DMS53 treated with DMSO at 0.1 percent for 48 hours (cell line): ENCODE data around the gene SNTG2.

Experiments
- DNase-seq: peaks from one replicate; lab custom pipeline; 2025; ENCODE audit not compliant: unreplicated experiment; lab: John Stamatoyannopoulos, UW

The SNTG2 gene

DNA sequence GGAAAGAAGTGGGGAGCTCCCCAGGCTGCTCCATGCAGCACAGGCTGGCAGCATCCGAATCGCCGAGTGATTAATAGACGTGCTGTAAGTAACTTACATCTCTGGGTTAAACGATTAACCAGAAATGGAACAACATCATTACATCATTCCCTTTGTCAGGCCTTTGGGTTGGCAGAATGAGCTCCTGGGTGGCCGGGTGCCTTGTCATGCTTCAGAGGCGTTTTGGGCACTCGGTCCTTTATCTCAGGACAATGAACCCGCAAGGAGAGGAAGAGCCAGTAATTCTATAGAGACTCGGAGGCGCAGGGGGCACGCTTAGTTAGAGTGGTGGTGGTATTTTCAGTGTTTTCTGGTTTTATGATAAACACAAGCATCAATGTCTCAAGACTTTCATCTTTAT is 315.7 kb downstream of the SNTG2 start:
- DNase-seq: no peak

DNA sequence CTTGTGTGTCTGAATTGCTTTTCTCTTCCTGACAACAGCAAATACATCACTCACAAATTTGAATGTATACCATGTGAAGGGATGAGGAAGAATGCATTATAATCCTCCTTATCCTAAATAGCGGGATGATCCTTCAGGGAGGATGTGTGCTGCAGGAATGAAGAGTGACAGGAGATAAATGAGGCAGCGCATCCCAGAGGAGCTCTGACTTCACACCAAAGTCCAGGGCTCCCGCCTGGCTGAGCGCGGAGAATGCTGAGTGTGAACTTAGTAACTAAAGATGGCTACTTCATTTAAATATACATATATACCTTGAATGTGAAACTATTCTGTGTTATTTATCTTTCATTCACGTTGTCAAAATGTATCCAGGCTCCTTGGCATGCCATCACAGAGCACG is 317.4 kb downstream of the SNTG2 start:
- DNase-seq: no peak

DNA sequence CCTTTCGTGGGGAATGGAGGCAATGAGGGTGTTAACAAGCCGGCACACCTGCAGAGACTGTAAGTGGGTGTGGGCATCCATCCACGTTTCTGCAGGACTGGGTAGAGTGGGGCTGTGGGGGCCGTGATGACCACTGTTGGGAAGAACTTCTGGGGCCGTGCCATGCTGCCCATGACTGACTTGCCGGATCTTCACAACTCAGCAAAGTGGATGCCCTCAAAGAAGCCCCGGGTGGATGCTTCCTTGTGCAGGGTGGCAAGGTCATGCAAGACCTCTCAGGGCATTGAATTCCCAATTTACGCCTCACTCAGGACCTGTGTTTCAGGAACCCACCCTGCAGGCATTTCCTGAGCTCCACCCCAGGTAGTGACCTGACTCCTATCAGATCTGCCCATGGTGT is 319.2 kb downstream of the SNTG2 start:
- no peak for DNase-seq

DNA sequence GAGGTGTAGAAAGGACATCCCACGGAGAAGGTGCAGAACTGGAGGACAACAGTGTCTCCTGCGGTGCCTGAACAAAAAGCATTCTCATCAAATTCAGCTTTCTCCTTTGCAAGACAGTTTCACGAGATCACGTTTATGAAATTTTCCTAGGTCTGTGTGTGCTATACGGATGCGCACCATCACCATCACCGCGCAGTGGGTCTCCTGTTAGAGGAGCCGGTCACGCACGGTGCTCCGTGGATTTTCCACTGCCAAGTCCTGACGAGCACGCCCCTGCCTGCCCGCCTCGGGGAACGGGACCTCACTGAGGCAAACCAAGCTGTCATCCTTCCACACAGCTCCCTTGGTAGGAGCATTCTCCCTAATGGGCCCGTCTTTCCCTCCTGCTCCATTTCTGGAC is 322.2 kb downstream of the SNTG2 start:
- DNase-seq: no peak

DNA sequence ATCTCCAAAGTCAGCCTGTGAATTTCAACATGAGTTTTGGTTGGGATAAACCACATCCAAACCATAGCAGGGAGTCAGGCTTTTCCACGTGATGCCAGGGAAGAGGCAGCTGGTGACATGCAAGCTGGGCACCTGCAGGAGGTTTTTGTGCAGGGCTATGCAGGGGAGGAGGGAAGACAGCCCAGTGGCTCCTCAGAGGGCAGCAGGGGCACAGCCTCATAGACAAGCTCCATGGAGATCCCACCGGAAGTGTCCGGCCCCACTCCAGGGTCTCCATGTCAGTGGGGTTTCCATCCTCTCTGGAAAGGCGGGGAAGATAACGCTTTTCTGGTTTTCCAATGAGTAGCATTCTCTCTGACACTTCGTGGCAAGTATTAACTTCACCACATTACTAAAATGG is 327.0 kb downstream of the SNTG2 start:
- no peak for DNase-seq

DNA sequence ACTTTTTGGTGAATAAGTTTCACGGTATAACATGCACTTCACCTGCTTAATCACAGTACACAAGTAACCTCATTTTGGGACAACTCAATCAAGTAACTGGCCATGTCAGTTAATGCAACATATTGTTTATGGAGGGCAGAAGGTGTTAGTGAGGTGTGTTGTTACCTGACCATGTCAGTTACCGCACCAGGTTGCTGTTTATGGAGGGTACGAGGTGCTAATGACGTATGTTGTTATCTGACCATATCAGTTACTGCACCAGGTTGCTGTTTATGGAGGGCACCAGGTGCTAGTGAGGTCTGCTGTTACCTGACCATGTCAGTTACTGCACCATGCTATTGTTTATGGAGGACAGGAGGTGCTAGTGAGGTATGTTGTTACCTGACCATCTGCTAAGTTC is 327.5 kb downstream of the SNTG2 start:
- no peak for DNase-seq

DNA sequence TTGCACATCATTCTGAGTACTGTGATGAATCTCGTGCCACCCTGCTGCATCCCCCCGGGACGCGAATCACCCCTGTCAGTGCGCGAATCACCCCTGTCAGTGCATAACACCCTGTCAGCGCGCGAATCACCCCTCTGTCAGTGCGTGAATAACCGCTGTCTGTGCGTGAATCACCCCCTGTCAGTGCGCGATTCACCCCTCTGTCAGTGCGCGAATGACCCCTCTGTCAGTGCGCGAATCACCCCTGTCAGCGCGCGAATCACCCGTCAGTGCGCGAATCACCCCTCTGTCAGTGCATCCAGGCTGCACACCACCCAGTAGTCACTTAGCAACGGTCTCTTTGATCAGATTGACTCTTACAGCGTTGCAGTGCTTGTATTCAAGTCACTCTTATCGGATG is 328.2 kb downstream of the SNTG2 start:
- DNase-seq: no peak

DNA sequence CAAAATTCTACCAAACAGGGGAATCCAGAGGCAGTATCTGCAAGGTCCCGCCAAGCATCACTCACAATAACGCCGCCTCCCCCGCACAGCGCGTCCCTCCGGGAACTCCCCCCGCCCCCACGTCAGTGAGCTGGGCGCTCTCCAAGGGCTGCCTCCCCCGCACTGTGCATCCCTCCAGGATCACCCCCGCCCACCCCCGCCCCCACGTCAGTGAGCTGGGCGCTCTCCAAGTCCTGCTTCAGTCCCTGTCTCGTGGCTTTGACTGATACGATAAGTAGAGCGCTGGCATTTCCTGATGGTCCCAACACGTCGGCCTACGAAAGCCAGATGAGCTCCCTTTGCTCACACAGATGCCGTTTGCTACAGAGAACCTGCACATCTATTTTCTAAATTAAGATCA is 331.9 kb downstream of the SNTG2 start:
- DNase-seq: no peak

DNA sequence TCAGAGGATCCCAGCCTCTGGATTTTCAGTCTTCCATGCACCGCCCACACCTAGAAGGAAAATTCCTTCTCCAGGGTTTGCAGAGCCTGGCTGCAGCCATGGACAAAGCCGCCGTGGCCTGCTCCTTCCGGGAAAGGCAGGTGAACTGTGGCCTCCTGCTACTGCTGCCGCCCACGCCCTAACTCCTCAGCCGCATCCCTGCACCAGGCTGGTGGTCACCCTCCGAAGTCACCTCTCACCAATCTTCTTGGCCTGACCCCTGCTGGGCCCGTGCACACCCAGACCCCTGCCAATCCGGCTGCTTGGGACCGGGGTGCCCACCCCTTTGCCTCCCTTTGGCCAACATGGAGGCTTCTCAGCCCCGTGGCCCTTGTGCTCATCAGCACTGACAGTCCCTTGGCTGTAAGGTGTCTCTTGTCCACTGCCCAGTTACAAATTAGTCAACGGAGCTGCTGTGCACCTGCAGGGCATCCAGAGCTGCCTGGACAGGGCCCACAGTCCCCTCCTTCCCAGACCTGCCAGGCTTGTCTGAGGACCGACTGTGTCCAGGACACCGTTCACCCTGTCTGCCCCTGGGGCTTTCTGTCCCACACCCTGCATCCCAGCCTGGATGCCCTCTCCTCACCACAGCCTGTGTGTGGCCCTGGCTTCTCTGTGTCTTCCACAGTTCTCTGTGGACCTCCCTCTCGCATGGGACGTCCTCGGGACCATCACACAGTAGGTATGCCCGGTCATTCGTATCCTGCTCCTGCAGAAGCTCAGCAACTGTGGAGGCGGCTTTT is 332.6 kb downstream of the SNTG2 start:
- no peak for DNase-seq

DNA sequence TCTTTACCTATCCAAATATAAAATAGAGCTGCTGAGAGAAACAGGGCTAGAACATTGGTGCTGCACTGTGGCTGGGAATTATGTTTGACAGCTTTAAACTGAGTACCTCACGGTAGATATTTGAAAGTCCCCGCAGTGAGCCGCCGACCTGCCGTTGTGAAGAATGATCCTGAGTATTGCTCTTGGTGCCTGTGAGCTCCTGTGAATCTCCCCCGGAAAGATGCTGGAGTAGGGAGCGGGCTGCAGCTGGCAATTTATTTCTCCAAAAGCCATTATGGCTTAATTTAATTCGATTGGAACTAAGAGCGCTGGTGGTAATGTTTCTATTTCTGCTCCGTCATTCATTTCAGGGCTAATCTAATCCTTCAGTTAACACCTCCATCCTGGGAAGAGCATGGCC is 333.2 kb downstream of the SNTG2 start:
- DNase-seq: no peak

DNA sequence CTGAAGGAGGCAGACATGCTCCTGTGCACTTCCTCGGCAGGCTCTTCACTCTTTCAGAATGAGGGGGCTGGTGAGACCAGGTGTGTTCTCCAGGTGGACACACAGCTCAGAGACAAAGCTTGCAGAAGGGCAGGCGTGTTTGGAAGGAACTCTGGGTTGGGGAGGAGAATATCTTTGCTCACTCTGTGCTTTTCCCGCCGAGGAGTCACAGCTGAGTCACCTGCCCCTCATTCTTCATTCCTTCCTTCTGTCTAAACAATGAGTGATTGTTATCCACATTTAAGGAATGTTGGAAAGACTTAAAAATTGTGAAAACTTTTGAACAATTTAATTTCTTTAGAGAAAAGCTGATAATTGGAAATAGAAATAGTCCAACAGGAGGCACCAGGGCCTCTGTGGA is 336.3 kb downstream of the SNTG2 start:
- no peak for DNase-seq

DNA sequence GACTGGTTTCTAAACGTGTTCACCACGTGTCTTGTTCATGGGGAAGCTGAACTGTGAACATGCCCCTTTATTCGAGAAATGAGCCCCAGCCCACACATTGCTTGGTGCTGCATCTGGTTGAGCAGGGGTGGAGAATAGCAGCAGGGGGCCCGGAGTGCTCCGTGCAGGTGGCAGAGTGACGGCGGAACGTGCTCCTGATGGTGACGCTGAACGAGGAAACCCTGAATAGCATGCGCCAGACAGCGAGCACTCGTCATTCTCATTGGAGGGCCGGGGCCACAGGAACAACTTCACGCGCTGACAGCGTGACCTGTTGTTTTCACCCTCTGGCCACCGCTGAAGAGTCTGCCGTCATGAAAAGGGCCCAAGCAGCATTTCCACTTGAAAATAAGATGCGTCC is 336.8 kb downstream of the SNTG2 start:
- no peak for DNase-seq

DNA sequence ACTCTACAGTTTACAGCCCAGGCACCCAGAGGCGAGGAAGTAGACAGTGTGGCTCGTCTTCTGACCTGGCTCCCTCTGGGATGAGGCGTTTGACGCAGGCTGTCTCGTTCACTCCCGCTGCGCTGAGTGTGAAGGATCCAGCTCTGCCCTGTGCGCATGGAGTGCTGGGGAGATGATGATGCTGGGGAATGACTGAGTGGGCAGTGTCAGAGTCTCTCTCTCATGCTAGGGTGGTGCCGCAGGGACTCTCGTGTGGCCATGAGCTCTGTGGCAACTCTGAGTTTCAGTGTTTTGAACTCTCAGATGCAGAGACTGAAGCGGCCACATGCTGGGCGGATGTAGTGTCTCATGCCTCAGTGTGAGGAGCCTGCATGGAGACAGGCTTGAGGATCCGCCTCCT is 344.3 kb downstream of the SNTG2 start:
- DNase-seq: no peak

DNA sequence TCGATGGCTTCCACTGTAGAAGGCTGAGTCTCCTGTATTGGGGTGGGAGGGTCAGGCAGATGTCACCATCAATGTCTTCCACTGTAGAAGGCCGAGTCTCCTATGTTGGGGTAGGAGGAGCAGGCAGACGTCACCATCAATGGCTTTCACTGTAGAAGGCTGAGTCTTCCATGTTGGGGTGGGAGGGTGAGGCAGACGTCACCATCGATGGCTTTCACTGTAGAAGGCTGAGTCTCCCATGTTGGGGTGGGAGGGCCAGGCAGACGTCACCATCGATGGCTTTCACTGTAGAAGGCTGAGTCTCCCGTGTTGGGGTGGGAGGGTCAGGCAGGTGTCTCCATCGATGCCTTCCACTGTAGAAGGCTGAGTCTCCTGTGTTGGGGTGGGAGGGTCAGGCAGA is 345.1 kb downstream of the SNTG2 start:
- no peak for DNase-seq

DNA sequence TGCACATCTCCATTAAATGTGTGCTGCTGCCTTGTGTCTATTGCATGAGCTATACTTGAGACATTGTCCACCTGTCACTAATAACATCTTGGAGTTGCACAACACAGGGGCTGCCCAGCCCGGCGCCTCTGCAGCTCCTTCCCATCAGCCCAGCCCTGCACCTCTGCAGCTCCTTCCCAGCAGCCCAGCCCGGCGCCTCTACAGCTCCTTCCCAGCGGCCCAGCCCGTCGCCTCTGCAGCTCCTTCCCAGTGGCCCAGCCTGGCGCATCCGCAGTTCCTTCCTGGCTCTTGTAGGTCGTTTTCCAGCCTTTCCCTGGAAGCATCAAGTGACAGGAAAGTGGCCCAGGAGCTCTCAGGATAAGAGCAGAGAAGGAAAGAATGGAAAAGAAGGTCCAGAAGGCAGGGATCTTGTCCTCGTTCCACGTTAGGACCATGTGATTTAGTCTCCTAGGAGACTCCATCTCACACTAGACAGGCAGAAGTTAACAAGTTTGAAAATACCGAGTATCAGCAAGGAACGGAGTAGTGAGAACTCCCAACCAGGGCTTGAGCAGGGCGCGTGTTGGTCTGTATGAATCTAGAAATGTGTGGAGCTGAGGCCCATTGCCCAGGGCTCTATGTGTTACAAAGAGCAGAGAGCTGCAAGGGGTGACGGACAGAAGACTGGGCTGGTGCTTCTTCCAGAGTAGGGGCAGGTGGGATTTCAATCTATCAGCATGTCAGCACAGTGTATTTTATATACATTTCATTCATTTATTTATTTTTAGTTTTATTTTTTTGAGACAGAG is 346.9 kb downstream of the SNTG2 start:
- DNase-seq: no peak

DNA sequence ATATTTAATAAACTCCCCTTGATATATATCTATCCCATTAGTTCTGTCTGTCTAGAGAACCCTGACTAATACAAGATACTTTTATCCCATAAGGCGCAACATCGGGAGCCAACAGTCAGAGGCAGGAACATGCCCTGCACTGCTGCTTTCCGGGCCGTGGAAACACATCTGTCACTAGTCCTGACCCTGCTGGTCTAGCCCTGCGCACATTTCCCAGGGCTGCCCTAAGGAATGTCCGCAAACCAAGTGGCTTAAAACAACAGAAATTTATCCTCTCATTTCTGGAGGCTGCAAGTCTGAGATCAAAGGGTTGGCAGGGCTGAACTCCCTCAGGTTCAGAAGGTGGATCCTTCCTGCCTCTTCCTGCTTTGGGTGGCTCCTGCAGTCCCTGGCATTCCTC is 348.4 kb downstream of the SNTG2 start:
- no peak for DNase-seq

DNA sequence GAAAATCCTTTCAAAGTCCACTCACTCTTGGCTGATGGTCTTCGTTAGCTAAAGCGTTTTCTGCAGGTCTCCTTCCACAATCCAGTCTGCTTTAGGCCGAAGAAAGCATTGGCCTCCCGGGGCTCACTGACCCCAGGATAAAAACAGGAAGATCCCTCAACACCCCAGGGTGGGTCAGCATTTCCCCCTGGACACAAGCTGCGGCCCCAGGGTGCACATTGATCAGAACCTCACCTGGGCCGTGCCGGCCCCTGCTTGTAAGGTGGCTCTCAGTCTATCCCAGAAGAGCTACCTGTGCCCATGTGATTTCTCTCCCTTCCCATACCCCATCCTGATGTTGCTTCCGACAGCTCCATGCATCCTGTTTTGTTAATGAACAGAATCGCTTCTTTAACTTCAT is 349.6 kb downstream of the SNTG2 start:
- no peak for DNase-seq

DNA sequence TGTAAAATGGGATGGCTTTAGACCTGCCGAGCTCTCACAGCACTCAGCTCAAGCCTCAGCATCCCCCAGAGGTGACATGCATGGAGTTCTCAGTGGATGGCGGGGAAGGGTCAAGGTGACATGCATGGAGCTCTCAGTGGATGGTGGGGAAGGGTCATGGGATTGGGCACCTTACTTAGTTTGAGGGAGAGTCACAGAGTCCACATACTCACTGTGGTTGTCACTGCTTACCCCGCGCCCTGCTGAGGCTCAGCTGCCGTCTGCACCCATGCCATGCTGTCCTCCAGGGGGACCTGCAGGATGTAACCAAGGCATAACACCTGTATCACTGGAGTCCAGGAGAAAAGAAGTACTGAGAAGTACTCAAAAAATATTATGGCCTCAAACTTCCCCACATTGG is 350.4 kb downstream of the SNTG2 start:
- DNase-seq: no peak

DNA sequence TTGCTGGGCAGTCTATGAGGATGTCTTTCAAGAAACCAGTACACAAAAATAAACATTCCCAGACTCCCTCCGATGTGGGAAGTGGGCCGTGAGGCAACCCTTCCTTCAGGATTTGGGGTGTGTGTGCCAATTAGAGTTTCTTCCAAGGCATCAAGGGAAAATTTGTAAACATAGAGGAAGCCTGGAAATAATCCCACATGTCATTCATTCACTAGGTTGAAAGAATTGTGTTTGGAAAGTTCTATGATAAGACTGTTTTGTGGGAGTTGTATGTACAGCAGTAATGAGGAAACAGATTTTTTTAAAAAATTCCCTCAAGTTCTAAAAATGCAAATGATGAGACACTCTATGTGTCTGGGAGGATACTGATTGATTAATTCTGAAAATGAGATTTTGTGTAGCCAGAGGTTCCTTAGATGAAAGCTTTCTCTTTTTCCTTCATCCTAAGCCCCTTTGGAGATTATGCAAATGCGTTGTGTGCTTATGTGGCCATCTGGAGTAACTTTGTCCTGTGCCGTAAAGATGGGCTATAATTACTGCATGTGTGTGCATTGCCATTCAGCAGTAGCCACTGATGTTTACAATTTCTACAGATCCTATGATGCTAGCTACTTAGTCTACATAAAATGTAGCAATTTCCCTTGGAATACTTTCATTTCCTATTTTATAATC is 354.8 kb downstream of the SNTG2 start:
- DNase-seq: no peak

DNA sequence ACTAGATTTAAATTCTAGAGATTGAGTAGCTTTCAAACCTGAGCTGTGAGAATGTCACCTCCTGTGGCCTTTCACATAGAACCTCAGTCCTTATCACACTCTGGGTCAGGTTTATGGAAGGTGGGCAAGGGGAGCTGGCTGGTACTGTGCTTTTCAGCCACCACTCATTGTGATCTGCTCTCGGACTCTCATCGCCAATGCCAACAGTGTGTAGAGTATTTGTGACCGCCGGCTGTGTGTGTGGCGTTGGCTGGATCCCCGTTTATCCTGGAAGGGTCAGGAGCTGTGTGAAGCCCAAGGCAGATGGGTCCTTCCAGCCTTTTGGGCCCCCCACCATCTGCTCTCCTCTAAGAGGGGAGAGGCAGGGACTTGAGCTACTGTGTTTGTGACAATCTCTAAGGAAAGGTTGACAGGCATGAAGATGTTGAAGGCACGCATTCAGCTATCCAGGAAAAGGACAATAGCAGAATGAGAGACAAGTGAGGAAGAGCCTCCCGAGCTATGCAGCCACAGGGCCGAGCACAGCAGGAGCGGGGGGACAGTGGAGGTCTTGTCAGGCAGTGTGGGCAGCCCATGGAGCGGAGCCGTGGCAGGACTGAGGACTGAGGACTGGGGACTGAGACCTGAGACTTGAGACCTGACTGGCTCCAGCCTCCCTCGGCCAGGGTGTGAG is 355.5 kb downstream of the SNTG2 start:
- DNase-seq: no peak

DNA sequence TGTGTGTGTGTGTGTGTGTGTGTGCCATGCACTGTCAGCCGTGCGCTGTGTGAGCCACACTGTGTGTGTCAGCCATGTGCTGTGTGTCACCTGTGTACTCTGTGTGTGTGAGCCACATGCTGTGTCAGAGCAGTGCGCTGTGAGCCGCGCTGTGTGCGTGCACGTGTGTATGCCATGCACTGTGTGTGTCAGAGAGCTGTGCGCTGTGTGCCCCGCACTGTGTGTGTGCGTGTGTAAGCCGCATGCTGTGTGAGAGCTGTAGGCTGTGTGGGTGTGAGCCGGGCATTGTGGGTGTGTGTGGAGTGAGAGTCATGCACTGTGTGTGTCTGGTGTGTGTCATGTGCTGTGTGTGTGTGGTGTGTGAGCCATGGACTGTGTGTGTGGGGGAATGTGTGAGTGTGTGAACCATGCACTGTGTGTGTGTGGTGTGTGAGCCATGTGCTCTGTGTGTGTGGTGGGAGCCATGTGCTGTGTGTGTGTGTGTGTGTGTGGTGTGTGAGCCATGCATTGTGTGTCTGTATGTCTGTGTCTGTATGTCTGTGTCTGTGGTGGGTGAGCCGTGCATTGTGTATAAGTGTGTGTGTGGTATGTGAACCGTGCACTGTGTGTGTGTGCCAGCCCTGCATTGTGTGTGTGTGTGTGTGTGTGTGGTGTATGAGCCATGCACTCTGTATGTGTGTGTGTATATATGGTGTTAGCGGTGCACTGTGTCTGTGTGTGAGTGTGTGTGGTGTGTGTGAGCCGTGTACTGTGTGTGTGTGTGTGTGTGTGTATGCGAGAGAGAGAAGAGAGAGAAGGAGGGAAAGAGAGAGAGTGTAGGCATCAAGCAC is 356.3 kb downstream of the SNTG2 start:
- no peak for DNase-seq
